Measurements from ENCODE around the gene RAPGEF2. TPM values are rescaled to one million over a fixed set of nuclear protein-coding genes. Genes with fewer than 3 reads are reported as not detected.
"Not testable (repeated sequence)": the region's sequence is repeated elsewhere in the genome, so short reads cannot be mapped to it uniquely, and the experiment has no call there.

The RAPGEF2 gene
- total RNA-seq, 1 donor from 2014 or later: 82.6 TPM

DNA sequence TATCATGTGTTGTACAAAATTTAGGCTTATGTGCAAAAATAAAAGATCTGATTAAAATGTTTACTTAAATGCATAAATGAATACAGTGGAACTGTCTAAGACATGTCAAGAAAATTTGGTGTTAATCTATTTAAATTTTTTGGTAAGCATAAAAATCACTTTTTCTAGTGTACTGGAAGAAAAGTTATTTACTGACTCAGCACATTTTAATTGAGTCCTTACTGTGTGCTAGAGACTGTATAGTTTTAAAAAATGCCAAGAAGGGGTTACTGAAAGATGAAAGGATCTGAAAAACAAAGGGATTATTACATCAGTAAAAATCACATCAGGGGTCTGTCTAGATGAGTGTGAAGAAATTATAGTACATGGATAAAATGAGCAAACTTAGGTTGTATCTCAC lies 60.6 kb downstream of the RAPGEF2 start:
- DNase-seq: no peak

DNA sequence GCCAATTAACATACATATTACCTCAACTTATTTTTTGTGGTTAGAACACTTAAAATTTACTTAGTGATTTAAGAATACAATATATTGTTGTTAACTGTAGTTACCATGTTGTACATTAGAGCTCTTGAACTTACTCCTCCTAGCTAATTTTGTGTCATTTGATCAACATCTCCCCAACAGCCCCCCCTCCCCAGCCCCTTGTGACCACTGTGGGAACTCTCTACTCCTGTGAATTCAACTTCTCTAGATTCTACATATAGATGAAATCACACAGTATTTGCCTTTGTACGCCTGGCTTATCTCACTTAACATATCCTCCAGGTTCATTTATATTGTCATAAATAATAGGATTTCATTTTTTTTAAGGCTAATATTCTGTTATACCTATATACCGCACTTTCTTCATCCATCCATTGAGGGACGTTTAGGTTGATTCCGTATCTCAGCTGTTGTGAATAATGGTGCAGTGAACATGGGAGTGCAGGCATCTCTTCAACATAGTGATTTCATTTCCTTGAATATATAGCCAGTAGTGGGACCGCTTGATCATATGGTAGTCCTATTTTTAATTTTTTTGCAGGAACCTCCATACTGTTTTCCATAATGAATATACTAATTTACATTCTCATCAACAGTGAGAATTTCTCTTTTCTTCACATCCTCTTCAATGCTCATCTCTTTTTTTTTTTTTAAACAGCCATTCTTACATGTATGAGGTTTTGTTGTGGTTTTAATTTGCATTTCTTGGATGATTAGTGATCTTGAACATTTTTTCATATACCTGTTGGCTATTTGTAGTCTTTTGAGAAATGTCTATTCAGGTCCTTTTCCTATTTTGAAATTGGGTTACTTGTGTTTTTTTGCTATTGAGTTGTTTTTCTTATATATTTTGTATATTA lies 66.8 kb downstream of the RAPGEF2 start:
- DNase-seq: no peak

DNA sequence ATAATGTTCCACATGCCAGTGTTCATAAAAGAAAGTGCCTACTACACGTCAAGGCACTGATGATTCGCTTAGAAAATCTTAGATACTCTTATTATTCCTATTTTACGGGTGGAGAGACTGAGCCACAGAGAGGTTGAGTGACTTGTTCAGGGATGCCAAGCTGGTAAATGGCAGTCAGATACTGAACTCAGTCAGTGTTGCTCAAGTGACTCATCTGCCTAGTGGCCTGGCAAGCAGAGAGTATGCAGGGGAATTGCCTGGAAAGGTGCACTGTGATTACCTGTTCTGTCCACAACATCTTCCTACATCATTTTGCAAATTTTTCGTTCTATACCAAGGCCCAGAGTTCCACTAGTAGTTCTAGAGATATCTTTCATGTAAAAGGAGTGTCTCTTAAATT lies 68.4 kb downstream of the RAPGEF2 start:
- DNase-seq: no peak

DNA sequence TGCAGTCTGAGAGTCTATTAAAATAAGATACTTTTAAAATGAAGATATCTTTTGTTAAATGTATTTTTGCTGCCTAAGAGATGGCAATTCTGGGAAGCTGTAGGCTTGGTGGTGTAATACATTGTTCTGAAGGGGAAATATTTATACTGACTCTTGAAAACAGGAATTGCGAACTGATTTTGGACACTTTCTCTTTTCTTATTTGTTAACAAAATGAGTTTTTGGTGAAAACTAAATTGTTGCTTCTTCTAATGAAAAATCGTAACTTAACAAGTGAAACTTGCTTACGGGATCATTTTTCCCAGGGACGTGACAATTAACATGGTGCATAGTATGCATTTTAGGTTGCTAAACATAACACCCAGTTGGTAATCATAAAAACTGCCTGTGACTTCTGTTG lies 71.0 kb downstream of the RAPGEF2 start:
- no peak for DNase-seq

DNA sequence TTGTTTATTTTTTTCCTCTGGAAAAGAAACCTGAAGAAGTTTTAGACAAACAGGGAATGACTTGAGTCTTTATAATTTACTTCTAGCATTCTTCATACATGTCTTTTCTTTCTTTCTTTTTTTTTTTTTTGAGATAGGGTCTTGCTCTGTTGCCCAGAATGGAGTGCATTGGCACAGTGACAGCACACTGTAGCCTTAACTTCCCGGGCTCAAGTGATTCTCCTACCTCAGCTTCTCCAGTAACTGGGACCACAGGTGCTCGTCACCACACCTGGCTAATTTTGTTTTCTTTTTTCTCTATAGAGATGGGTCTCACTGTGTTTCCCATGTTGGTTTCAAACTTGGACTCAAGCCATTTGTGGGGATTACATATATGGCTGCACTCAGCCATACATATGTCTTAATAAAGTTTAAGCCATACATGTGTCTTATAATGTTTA lies 71.8 kb downstream of the RAPGEF2 start:
- DNase-seq: no peak

DNA sequence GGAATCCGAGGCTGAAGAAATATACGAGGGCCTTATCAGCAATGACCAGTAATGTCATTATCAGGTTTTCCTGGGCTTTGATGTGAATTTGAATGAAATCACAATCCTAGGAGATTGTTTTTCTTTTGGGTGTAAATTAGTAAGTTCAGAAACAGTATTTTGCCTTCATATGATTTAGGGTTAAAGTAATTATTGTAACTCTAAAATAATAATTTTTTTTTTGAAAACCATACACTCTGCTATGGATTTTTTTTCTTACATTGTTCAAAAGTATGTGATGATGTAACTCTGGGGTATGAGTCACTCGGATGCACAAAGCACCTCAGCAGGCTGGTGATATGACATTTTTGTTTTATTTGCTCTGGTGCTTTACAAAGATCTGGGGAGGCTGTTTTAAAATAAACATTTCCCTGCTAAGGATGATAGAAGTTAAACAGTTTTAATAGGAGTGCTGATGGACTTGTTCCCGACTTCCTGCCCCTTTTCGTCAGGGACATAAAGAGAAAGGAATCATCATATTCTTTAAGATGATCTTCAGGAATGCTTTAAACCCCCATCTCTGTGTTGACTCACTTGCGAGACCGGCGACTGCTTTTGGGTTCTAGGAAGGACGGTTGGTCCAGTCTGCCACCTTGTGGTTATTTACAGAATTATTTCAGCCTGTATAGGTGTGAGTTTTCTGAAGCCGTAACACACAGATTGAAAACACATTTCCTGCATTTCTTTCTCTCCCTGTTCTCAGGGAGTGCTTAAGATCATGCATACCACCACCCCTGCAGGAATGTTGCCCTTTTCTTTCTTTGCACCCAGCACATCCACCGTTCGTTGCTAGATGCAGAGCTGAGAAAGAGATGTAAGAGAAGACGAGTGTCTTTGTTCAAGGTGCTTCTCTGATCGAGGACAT lies 72.5 kb downstream of the RAPGEF2 start:
- peak; percentile 93 for DNase-seq

DNA sequence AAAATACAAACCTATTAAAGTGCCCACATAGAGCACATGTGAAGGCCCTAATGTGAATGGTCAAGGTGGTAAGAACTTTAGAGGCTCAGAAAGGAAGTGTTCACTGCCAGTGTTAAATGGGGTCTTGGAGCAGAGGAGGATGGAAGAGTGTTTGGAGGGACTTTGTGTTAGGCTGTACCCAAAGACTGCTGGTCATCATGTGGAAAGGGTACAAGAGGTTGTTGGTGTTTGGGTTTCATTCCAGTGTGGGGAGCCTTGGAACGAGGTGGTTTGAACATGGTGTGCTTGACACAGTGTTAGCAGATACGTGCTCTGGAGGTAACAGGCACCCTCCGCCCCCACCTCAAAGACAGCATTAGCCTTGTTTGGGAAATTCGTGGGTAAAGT lies 73.1 kb downstream of the RAPGEF2 start:
- DNase-seq: no peak

DNA sequence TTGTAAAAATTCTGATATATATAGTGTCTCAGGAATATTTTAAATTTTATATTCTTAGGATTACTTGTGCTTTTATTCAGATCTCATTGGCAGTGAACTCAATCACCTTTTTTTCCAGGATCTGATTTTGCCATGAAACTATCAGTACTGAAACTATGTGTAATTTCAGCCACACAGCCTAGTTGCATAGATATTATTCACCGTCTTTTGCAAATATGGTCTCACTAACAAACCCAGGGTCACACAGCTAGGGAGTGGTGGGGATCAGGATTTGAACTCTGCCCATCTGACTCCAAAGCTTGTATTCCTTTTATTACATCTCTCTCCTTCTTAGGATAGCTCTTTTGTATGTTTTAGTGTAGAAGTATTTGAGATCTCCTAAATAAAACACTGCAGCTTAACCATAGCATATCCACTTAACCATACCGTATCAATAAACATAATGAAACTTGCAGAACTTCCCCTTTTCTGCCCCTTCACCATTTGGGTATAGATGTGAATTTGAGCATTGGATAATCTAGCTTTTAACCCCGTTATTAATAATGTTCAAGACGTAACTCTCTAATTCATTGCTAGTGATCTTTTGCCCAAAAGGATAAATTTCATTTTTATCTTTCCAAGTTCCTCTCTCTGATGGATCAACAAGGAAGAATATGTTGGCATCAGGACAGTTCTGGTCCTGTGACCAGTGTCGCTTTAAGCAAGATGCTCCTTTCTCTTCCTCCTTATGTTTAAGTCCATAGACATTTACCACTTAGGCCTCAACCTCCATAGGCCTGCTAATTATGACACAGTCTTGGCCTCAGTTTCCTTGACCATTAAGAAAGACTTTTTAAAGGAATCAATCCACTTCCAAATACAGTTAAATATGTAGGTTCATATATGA lies 74.6 kb downstream of the RAPGEF2 start:
- no peak for DNase-seq

DNA sequence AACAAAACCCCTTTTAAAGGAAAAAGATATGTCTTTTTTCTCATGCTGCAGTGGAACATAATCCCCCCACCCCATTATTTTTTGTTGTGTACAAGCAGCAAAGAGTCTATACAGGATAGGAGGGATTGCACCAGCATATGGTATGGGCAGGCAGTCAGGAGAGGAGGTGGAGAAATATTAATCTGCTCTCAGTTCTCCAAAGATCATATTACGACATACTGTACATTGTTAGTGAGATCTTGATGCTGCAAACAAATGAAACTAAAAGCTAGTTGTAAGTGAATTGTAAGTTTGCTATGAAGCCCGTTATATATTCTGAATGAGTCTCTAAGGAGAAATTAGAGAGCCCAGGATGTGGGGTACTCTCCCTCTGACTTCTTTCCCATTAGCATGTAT lies 75.3 kb downstream of the RAPGEF2 start:
- no peak for DNase-seq

DNA sequence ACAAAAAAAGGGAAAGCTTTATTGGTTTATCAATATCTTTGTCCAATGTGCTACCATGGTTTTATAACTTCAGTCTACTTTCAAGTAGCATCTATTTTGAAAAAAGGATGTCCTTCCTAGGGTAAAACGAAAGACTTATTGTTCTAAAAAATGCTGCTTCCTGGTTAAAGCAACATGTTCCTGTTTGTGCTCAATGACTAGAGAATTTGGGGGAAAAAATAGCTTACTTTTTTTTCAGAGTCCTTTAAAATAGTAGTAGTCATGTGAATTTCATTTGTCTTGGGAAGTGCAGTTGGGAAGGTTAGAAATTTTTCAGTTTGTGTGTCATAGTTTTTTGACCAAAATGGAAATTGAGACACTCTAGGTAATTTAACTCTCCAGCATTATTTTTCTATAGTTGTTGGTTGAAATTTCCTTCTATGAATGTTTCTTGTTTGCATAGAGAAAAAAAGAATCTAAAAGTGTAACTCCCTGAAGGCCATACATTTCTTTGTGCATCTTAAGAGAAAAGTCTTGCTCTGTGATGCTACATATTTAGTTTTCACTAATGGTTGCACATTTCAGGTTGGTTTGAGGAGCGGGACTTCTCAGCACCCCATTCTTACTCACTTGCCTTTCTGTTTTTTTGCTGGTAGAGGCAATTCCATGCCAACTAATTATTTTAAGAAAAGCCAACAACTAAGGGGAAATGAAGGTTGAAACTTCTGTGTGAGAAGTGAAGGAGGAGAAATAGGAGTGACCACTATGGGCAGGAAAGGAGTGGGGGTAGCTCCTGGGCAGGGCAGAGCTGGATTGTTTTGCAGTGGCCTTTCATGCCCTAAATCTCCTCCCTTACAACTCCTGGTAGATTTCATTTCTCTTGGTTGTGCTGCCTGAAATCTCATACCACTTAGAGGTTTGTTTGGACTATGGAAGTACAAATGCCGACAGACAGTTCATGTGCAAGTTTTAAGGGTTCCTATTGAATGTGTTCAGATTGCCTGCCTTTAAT lies 76.4 kb downstream of the RAPGEF2 start:
- no peak for DNase-seq

DNA sequence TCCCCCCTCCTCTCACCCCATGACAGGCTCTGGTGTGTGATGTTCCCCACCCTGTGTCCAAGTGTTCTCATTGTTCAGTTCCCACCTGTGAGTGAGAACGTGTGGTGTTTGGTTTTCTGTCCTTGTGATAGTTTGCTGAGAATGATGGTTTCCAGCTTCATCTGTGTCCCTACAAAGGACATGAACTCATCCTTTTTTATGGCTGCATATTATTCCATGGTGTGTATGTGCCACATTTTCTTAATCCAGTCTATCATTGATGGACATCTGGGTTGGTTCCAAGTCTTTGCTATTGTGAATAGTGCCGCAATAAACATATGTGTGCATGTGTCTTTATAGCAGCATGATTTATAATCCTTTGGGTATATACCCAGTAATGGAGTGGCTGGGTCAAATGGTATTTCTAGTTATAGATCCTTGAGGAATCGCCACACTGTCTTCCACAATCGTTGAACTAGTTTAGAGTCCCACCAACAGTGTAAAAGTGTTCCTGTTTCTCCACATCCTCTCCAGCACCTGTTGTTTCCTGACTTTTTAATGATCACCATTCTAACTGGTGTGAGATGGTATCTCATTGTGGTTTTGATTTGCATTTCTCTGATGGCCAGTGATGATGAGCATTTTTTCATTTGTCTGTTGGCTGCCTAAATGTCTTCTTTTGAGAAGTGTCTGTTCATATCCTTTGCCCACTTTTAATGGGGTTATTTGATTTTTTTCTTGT lies 81.2 kb downstream of the RAPGEF2 start:
- not testable (repeated sequence) for DNase-seq

DNA sequence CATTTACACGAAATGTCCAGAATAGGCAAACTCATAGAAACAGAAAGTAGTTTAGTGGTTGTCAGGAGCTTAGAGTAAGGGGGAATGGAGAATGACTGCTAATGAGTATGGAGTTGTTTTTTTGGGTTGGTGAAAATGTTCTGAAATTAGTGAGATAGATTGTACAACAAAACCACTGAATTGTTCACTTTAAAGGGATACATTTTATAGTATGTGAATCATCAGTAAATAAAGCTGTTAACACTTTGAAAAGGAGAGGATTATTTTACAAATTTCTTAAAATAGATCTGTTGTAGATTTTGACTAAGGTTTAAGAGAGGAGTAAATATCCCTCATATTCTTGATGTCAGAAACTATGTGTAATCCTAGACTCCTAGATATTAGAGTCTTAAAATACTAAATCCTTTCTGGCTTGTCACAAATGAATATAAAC lies 82.7 kb downstream of the RAPGEF2 start:
- DNase-seq: no peak

DNA sequence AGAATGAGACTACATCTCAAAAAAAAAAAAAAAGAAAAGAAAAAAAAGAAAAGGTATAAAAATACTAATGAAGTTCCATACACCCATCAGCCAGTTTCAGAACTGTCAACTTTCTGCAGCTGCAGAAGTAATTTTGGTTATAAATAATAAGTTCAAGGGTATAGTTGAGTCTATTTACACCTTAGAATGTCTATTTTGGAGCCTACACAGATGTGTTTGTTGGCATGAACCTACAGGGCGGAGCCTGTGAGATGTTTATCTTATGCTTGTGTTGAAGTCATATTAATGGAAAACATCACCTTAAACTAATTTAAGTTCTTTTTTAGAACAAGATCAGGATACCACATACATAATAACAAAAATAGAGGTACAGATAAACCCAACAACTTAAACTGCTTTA lies 85.8 kb downstream of the RAPGEF2 start:
- no peak for DNase-seq

DNA sequence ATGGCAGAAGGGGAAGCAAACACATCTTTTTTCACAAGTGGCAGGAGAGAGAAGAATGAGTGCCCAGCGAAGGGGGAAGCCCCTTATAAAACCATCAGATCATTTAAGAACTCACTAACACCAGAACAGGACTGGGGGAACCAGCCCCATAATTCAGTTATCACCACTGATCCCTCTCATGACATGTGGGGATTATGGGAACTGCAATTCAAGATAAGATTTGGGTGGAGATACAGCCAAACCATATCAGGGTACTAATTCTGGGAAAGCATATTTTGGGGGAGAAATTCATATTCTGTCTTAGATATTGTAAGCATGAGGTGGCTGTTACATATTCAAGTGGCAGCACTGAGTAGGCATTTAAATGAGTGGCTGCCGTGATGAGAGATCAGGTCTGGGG lies 87.8 kb downstream of the RAPGEF2 start:
- no peak for DNase-seq

DNA sequence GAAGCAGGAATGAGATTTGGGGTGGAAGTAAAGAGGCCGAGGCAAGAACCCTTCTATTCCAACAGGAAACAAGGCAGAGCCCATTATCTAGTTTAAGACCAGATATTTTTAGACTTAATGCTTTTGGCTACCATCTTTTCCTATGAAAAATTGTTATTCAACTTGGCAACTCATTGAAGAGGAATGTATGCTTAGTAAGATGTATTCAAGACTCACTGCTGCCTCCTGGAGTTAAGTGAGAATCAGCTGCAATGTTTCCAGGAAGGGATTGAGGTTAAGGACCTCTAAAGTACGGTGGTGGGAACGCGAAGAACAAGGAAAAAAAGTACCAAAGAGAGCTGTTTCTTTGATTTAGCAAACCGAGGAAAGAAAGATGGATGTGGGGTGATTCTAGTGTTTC lies 89.1 kb downstream of the RAPGEF2 start:
- DNase-seq: no peak

DNA sequence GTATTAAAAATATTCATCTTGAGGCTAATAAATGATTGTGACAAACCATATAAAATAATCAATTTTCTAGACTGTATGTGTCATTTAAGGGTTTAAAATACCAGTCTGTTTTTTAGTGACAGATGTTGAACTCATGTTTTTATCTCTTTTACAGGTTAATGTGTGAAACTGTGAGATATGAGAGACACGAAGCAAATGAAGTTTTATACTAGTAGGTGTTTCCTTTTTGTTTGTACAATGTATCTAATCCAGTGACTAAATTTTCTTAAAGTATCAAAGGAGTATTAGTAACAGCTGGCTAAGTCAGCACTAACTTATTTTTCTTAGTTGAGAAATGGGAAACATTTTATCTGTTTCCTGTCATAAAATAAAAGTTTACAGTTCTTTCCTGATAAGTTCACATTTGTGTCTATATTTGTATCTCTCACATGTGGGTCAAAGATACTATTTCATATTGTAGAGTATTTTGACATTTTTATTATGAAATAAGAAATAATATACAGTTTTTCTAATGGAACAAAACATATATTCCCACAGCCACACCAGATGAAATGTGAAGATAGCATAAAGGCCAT lies 90.3 kb downstream of the RAPGEF2 start:
- no peak for DNase-seq

DNA sequence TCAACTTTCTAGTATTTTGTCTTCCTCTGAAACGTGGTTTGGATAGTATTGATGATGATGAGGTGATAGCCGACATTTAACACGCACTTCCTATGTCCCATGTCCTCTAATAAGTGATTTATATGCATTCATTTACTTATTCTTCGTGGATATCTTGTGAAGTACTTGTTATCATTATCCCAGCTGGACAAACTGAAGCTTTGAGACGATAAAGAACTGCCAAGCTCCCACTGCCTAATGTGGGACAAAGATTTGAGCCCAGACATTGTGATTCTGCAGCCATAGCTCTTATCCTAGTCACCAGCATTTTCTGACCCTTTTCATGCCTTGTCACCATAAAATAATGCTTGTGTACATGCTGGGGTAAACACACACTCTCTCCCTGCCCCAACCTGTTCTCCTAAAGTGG lies 92.5 kb downstream of the RAPGEF2 start:
- no peak for DNase-seq

DNA sequence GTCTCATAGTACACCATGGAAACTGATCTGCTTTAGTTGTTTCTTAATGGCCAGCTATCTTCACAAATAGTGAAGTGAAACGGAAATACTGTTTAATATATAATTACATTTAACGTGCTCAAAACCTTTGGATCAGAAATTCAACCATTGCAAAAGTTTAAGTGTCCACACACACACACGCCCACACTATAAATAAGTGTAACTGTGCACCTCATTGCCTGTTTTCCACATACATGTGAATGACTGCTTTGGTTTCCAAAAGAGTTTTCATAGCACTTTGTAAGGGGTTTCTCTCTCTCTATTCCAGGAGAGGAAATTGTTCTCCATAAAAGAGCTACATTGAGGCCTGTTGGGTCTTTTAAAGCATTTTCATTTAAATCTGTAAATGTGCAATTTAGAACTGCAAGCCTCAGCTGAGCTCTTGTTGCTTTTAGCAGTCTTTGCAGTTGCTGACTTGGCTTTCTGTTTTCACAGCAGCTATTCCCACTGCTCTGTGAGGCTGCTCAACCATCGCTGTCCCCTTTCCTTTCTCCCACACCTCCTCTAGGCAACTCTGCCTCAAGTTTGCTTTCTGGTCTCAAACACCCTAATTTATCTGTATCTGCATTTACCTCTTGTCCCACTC lies 94.5 kb downstream of the RAPGEF2 start:
- no peak for DNase-seq

DNA sequence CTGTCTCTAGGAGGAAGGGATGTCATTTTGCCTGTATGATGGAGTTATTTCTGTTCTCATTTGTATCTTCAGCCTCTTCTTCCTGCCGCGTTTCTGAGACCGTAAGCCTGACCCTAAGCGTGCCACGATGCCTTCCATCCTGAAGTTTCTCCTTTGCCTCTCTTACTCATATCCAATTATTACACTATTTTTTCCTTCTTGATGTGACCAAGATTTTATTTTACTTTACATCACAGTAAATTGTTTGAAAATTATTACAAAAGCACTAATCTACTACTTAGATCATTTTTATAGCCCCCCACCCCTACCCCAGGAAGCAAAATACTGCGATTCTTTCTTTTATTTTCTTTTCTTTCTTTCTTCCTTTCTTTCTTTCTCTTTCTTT lies 95.0 kb downstream of the RAPGEF2 start:
- no peak for DNase-seq

Data from tongue (tissue), 2 donors.